Osteoblast (primary cell): Measurements from ENCODE around the gene BICD2. TPM values are rescaled to one million over a fixed set of nuclear protein-coding genes. Genes with fewer than 3 reads are reported as not detected.

Source experiments
- DNase-seq: peaks from one replicate; pipeline ENCODE4 v3.0.0; 2011; ENCODE audit warnings: low spot score, mixed read lengths; ENCODE audit not compliant: insufficient read length; ENCODE audit errors: missing footprints
- H2AFZ ChIP-seq: 2 replicates; pipeline ENCODE4 v1.6.0; 2011; ENCODE audit warnings: mild to moderate bottlenecking, low read length
- H3K27ac ChIP-seq: 2 replicates; pipeline ENCODE4 v1.5.1; 2011; ENCODE audit warnings: mild to moderate bottlenecking, low read depth, low read length, moderate library complexity
- H3K27me3 ChIP-seq: 2 replicates; pipeline ENCODE4 v1.6.0; 2012; ENCODE audit warnings: mild to moderate bottlenecking, control low read depth, inconsistent platforms, low read length, moderate library complexity; ENCODE audit not compliant: insufficient read depth
- H3K36me3 ChIP-seq: 2 replicates; pipeline ENCODE4 v1.5.1; 2011; ENCODE audit warnings: mild to moderate bottlenecking, low read length, control low read depth, moderate library complexity; ENCODE audit not compliant: insufficient read depth
- H3K4me1 ChIP-seq: 2 replicates; pipeline ENCODE4 v1.5.1; 2011; ENCODE audit warnings: mild to moderate bottlenecking, low read length, control low read depth, moderate library complexity; ENCODE audit not compliant: insufficient read depth
- H3K4me2 ChIP-seq: 2 replicates; pipeline ENCODE4 v1.6.0; 2011; ENCODE audit warnings: mild to moderate bottlenecking, low read length; ENCODE audit not compliant: insufficient read depth
- H3K4me3 ChIP-seq: fragments of 200-600 bp; sonication (generic); 3 replicates; pipeline ENCODE4 v1.5.1; 2012; ENCODE audit warnings: mild to moderate bottlenecking, low read length, inconsistent platforms; ENCODE audit not compliant: insufficient read depth
- H3K79me2 ChIP-seq: 2 replicates; pipeline ENCODE4 v1.6.0; 2012; ENCODE audit warnings: mild to moderate bottlenecking, low read length, control low read depth, inconsistent platforms; ENCODE audit not compliant: insufficient read depth
- H3K9me3 ChIP-seq: 2 replicates; pipeline ENCODE4 v1.5.1; 2011; ENCODE audit warnings: low read depth, low read length, control low read depth
- H4K20me1 ChIP-seq: 2 replicates; pipeline ENCODE4 v1.6.0; 2012; ENCODE audit warnings: mild to moderate bottlenecking, low read length, control low read depth; ENCODE audit not compliant: insufficient read depth
- CTCF ChIP-seq: IDR thresholded peaks from 2 replicates; pipeline ENCODE4 v1.5.1; 2011; ENCODE audit warnings: mild to moderate bottlenecking, low read depth, low read length, moderate library complexity; ENCODE audit errors: extremely low read depth
- total RNA-seq: library from RNA; depleted of rRNA; stranded (reverse); fragments of >200 nt; gene quantifications from 2 replicates; pipeline ENCODE4 v1.2.3, GENCODE V29; 2012

The BICD2 gene
- total RNA-seq, 1 donor = 31.8 TPM

GRCh38 chr9:92717201-92718085, 47.2 kb downstream of the BICD2 start:
- H4K20me1 ChIP-seq = peaks cover 16% of the 10 kb centered on the region
- H3K9me3 ChIP-seq = no peaks in the 10 kb centered on the region
- no peak for TF ChIP-seq CTCF
- no peak overlapping the region for H3K4me2 ChIP-seq
- no peak overlapping the region for H3K27ac ChIP-seq
- H3K36me3 ChIP-seq = peaks cover 73% of the 10 kb centered on the region
- no peaks in the 10 kb centered on the region for H3K79me2 ChIP-seq
- no peaks in the 10 kb centered on the region for H3K4me1 ChIP-seq
- H3K4me3 ChIP-seq = no peak overlapping the region
- DNase-seq = peak; percentile 82
- no peak overlapping the region for H2AFZ ChIP-seq
- H3K27me3 ChIP-seq = no peaks in the 10 kb centered on the region

- peak; percentile 89 for TF ChIP-seq CTCF
- DNase-seq = peak; percentile 97
- H3K36me3 ChIP-seq = peaks cover 71% of the 10 kb centered on the region
- H3K9me3 ChIP-seq = no peaks in the 10 kb centered on the region
- H3K27me3 ChIP-seq = no peaks in the 10 kb centered on the region
- H4K20me1 ChIP-seq = peaks cover 16% of the 10 kb centered on the region
- H3K4me1 ChIP-seq = no peaks in the 10 kb centered on the region
- H3K27ac ChIP-seq = no peak overlapping the region
- no peak overlapping the region for H3K4me2 ChIP-seq
- no peaks in the 10 kb centered on the region for H3K79me2 ChIP-seq
- no peak overlapping the region for H2AFZ ChIP-seq
- H3K4me3 ChIP-seq = no peak overlapping the region
Measured at GRCh38 chr9:92716557-92716956, 48.1 kb downstream of the BICD2 start.

GRCh38 chr9:92715488-92716231, 49.0 kb downstream of the BICD2 start:
- TF ChIP-seq CTCF = no peak
- H3K4me3 ChIP-seq = no peak overlapping the region
- H3K27me3 ChIP-seq = no peaks in the 10 kb centered on the region
- peaks cover 19% of the 10 kb centered on the region for H4K20me1 ChIP-seq
- H3K9me3 ChIP-seq = no peaks in the 10 kb centered on the region
- no peaks in the 10 kb centered on the region for H3K4me1 ChIP-seq
- H3K36me3 ChIP-seq = peaks cover 70% of the 10 kb centered on the region
- H3K79me2 ChIP-seq = no peaks in the 10 kb centered on the region
- peak; percentile 65 for DNase-seq
- H3K4me2 ChIP-seq = no peak overlapping the region
- H3K27ac ChIP-seq = no peak overlapping the region
- H2AFZ ChIP-seq = no peak overlapping the region
